Measurements from ENCODE around the gene SLC45A2. TPM values are rescaled to one million over a fixed set of nuclear protein-coding genes. Genes with fewer than 3 reads are reported as not detected.

The SLC45A2 gene
- total and polyA plus RNA-seq, 4 donors, result 0.03 to 0.40 TPM; not detected in 2

GRCh38 chr5:33937017-33937706 lies 47.3 kb downstream of the SLC45A2 start:
- DNase-seq (no peak), ATAC-seq (ENCODE audit: insufficient read depth, low FRiP score) (no peak)
- H3K4me1 ChIP-seq (ENCODE audit: control insufficient read depth in 5 of 5, insufficient read depth in 5 of 5, low read length in 5 of 5), result peaks cover 0 to 18% (median 4%) of the 10 kb centered on the region in 5 donors
- H3K9ac ChIP-seq (ENCODE audit: insufficient read depth in 1 of 2, low read length in 2 of 2), result no peak overlapping the region
- WGBS, 2 donors, result 31 to 46% methylated on average over 54 of the region's 54 CpGs
- no peaks in the 10 kb centered on the region for H3K36me3 ChIP-seq (ENCODE audit: control insufficient read depth in 4 of 4, insufficient read depth in 4 of 4, low read length in 4 of 4)
- H3K27me3 ChIP-seq (ENCODE audit: control insufficient read depth in 3 of 3, insufficient read depth in 3 of 3, low read length in 2 of 3), result peaks cover 10 to 59% (median 57%) of the 10 kb centered on the region in 3 donors
- H3K27ac ChIP-seq (ENCODE audit: low read depth in 1 of 2, low read length in 1 of 2), result no peak overlapping the region
- peaks cover 0 to 7% (median 0%) of the 10 kb centered on the region in 4 donors for H3K9me3 ChIP-seq (ENCODE audit: control insufficient read depth in 4 of 4, insufficient read depth in 3 of 4, low read length in 3 of 4)
- no peak for TF ChIP-seq CTCF (IDR thresholded peaks at IDR 0.05; ENCODE audit: control extremely low read depth, extremely low read depth)
- H3K4me3 ChIP-seq, result no peak overlapping the region

- Histone ChIP-seq H3K4me1 (ENCODE audit: control insufficient read depth in 5 of 5, insufficient read depth in 5 of 5, low read length in 5 of 5) (peaks cover 0 to 18% (median 4%) of the 10 kb centered on the region in 5 donors), H3K27ac (ENCODE audit: low read depth in 1 of 2, low read length in 1 of 2) (no peak within 1 kb of the TSS), H3K27me3 (ENCODE audit: control insufficient read depth in 3 of 3, insufficient read depth in 3 of 3, low read length in 2 of 3) (peaks cover 10 to 52% (median 50%) of the 10 kb centered on the region in 3 donors), H3K9me3 (ENCODE audit: control insufficient read depth in 4 of 4, insufficient read depth in 3 of 4, low read length in 3 of 4) (peaks cover 0 to 6% (median 0%) of the 10 kb centered on the region in 4 donors), H3K9ac (ENCODE audit: insufficient read depth in 1 of 2, low read length in 2 of 2) (no peak within 1 kb of the TSS), H3K4me3 (no peak within 1 kb of the TSS), H3K36me3 (ENCODE audit: control insufficient read depth in 4 of 4, insufficient read depth in 4 of 4, low read length in 4 of 4) (no peaks in the 10 kb centered on the region)
- TF ChIP-seq CTCF (IDR thresholded peaks at IDR 0.05; ENCODE audit: control extremely low read depth, extremely low read depth), result no peak
- no peak for ATAC-seq (ENCODE audit: insufficient read depth, low FRiP score)
- DNase-seq, result peak; percentile 12 to 36 (median 21)
- 8 to 9% methylated on average over 45 of the region's 45 CpGs for WGBS, 2 donors
Measured at GRCh38 chr5:33936381-33937016, 48.0 kb downstream of the SLC45A2 start, which contains the start of gene RXFP3. Gene RXFP3 (plus strand): TSS chr5:33936386. CDS start chr5:33936741, 355 bp downstream.

GRCh38 chr5:33936004-33936380 lies 48.5 kb downstream of the SLC45A2 start:
- TF ChIP-seq CTCF (IDR thresholded peaks at IDR 0.05; ENCODE audit: control extremely low read depth, extremely low read depth), result no peak
- Histone ChIP-seq H3K4me1 (ENCODE audit: control insufficient read depth in 5 of 5, insufficient read depth in 5 of 5, low read length in 5 of 5) (peaks cover 0 to 18% (median 4%) of the 10 kb centered on the region in 5 donors), H3K4me3 (no peak overlapping the region), H3K36me3 (ENCODE audit: control insufficient read depth in 4 of 4, insufficient read depth in 4 of 4, low read length in 4 of 4) (no peaks in the 10 kb centered on the region), H3K27ac (ENCODE audit: low read depth in 1 of 2, low read length in 1 of 2) (no peak overlapping the region), H3K27me3 (ENCODE audit: control insufficient read depth in 3 of 3, insufficient read depth in 3 of 3, low read length in 2 of 3) (peaks cover 10 to 47% (median 47%) of the 10 kb centered on the region in 3 donors), H3K9ac (ENCODE audit: insufficient read depth in 1 of 2, low read length in 2 of 2) (no peak overlapping the region), H3K9me3 (ENCODE audit: control insufficient read depth in 4 of 4, insufficient read depth in 3 of 4, low read length in 3 of 4) (peaks cover 0 to 6% (median 0%) of the 10 kb centered on the region in 4 donors)
- DNase-seq (peak; percentile 76 to 82 (median 82)), ATAC-seq (ENCODE audit: insufficient read depth, low FRiP score) (peak; percentile 70)
- WGBS, 2 donors, result 0 to 3% methylated on average over 30 of the region's 30 CpGs
